GM23338 (cell line): ENCODE results near the gene TM2D1. TPM values are rescaled to one million over a fixed set of nuclear protein-coding genes. Genes with fewer than 3 reads are reported as not detected.

Experiments used
- ATAC-seq: fragments of 200-7000 bp; cut with Tn5 transposase; 3 replicates; pipeline ENCODE4 v1.9.1; 2020
- DNase-seq: peaks from one replicate; pipeline ENCODE4 v3.0.0-alpha.2; 2015; ENCODE audit warnings: low spot score
- H2AFZ ChIP-seq: fragments of 200-600 bp; sonication (generic); 2 replicates; pipeline ENCODE4 v1.8.0; 2016; ENCODE audit warnings: antibody characterized with exemption, mild to moderate bottlenecking, moderate library complexity
- H3F3A ChIP-seq: fragments of 200-600 bp; sonication (generic); replicated peaks from 2 replicates; pipeline ENCODE4 v1.8.0; 2017; ENCODE audit warnings: antibody characterized with exemption, mixed run types, low read depth
- H3K27ac ChIP-seq: fragments of 200-600 bp; sonication (generic); 2 replicates; pipeline ENCODE4 v1.6.1; 2016; ENCODE audit warnings: low read depth
- H3K27me3 ChIP-seq: fragments of 200-600 bp; sonication (generic); 2 replicates; pipeline ENCODE4 v1.8.0; 2016; ENCODE audit warnings: mild to moderate bottlenecking, mixed run types, moderate library complexity; ENCODE audit not compliant: insufficient read depth
- H3K36me3 ChIP-seq: fragments of 200-600 bp; sonication (generic); 2 replicates; pipeline ENCODE4 v1.8.0; 2016; ENCODE audit warnings: mild to moderate bottlenecking; ENCODE audit not compliant: insufficient read depth
- H3K4me1 ChIP-seq: fragments of 200-600 bp; sonication (generic); 2 replicates; pipeline ENCODE4 v1.8.0; 2016; ENCODE audit warnings: mild to moderate bottlenecking, moderate library complexity; ENCODE audit not compliant: insufficient read depth
- H3K4me2 ChIP-seq: fragments of 200-600 bp; sonication (generic); 2 replicates; pipeline ENCODE4 v1.7.1; 2017; ENCODE audit warnings: mixed run types
- H3K4me3 ChIP-seq: fragments of 200-600 bp; sonication (generic); 2 replicates; pipeline ENCODE4 v1.6.1; 2016; ENCODE audit warnings: mixed run types
- H3K79me2 ChIP-seq: fragments of 200-600 bp; sonication (generic); replicated peaks from 2 replicates; pipeline ENCODE4 v1.8.0; 2017; ENCODE audit warnings: mild to moderate bottlenecking; ENCODE audit not compliant: insufficient read depth
- H3K9me2 ChIP-seq: fragments of 200-600 bp; sonication (generic); 2 replicates; pipeline ENCODE4 v1.8.0; 2017; ENCODE audit not compliant: insufficient read depth
- H4K20me1 ChIP-seq: fragments of 200-600 bp; sonication (generic); replicated peaks from 2 replicates; pipeline ENCODE4 v1.8.0; 2017; ENCODE audit warnings: mild to moderate bottlenecking; ENCODE audit not compliant: insufficient read depth
- H3K27ac Mint-ChIP-seq: 2 replicates; pipeline ENCODE4 v1.8.0; 2020; ENCODE audit warnings: inconsistent platforms, mild to moderate bottlenecking, moderate library complexity, mixed read lengths
- H3K27me3 Mint-ChIP-seq: 3 replicates; pipeline ENCODE4 v1.8.0; 2022; ENCODE audit warnings: low read depth, mild to moderate bottlenecking, moderate library complexity, mixed read lengths, inconsistent platforms; ENCODE audit not compliant: insufficient read depth, poor library complexity
- H3K36me3 Mint-ChIP-seq: 3 replicates; pipeline ENCODE4 v1.8.0; 2021; ENCODE audit warnings: low read depth, mild to moderate bottlenecking, inconsistent platforms, moderate library complexity, mixed read lengths
- H3K4me1 Mint-ChIP-seq: 3 replicates; pipeline ENCODE4 v1.8.0; 2020; ENCODE audit warnings: mild to moderate bottlenecking, inconsistent platforms, mixed read lengths
- H3K4me3 Mint-ChIP-seq: 3 replicates; pipeline ENCODE4 v1.8.0; 2021; ENCODE audit warnings: moderate library complexity, mild to moderate bottlenecking, inconsistent platforms, mixed read lengths
- H3K9me3 Mint-ChIP-seq: 3 replicates; pipeline ENCODE4 v1.8.0; 2020; ENCODE audit warnings: moderate library complexity, mild to moderate bottlenecking, inconsistent platforms, mixed read lengths
- CREB1 ChIP-seq: fragments of 250-450 bp; sonication (Bioruptor Pico); IDR thresholded peaks from 2 replicates; pipeline ENCODE4 v1.5.0; 2020; ENCODE audit warnings: low read depth, mild to moderate bottlenecking, moderate library complexity
- ETS1 ChIP-seq: IDR thresholded peaks from 2 replicates; pipeline ENCODE4 v1.6.1; 2016; ENCODE audit warnings: antibody characterized with exemption
- EZH2 ChIP-seq: fragments of 200-600 bp; sonication (generic); IDR thresholded peaks from one replicate; pipeline ENCODE4 v1.8.0; 2017; ENCODE audit warnings: antibody characterized with exemption, mild to moderate bottlenecking, low read depth; ENCODE audit not compliant: unreplicated experiment
- EZH2phosphoT487 ChIP-seq: fragments of 200-600 bp; sonication (generic); IDR thresholded peaks from one replicate; pipeline ENCODE4 v1.8.1; 2018; ENCODE audit warnings: antibody characterized with exemption; ENCODE audit not compliant: unreplicated experiment
- JUNB ChIP-seq: IDR thresholded peaks from one replicate; pipeline ENCODE4 v1.6.1; 2016; ENCODE audit warnings: antibody characterized with exemption; ENCODE audit not compliant: unreplicated experiment
- NANOG ChIP-seq: IDR thresholded peaks from 2 replicates; pipeline ENCODE4 v1.6.1; 2016; ENCODE audit warnings: antibody characterized with exemption, borderline replicate concordance
- POLR2AphosphoS5 ChIP-seq: IDR thresholded peaks from 2 replicates; pipeline ENCODE4 v1.6.1; 2016; ENCODE audit warnings: antibody characterized with exemption, low read depth
- REST ChIP-seq: IDR thresholded peaks from one replicate; pipeline ENCODE4 v1.6.1; 2018; ENCODE audit warnings: antibody characterized with exemption; ENCODE audit not compliant: unreplicated experiment
- STAT1 ChIP-seq: IDR thresholded peaks from one replicate; pipeline ENCODE4 v1.6.1; 2016; ENCODE audit warnings: antibody characterized with exemption; ENCODE audit not compliant: unreplicated experiment
- ZNF114 ChIP-seq: fragments of 250-450 bp; sonication (Bioruptor Pico); IDR thresholded peaks from 2 replicates; pipeline ENCODE4 v1.5.0; 2020; ENCODE audit warnings: mild to moderate bottlenecking, moderate library complexity
- ZNF331 ChIP-seq: fragments of 250-450 bp; sonication (Bioruptor Pico); IDR thresholded peaks from 2 replicates; pipeline ENCODE4 v1.5.0; 2020; ENCODE audit warnings: low read depth, mild to moderate bottlenecking, moderate library complexity
- polyA plus RNA-seq: library from polyadenylated mRNA; unstranded; fragments of >200 nt; fragmentation: Nextera tagmentation; extraction: Ambion mirVana; gene quantifications from 2 replicates; pipeline ENCODE4 v1.2.1, GENCODE V29; 2016
- total RNA-seq: library from RNA; depleted of rRNA; stranded (reverse); fragments of >200 nt; shearing (Covaris generic); gene quantifications from 2 replicates; pipeline ENCODE4 v1.2.3, GENCODE V29; 2014
- TF ChIP-seq, protein P1 (sequence below), 2 experiments: fragments of 200-600 bp in 1 of 2; sonication (generic) in 1 of 2; conservative IDR thresholded peaks; 2 replicates each; pipeline versions ENCODE4 v1.5.1 to v1.6.1; 2016 to 2017; ENCODE audit warnings: antibody characterized with exemption in 2 of 2, low read depth in 2 of 2, mild to moderate bottlenecking in 2 of 2, moderate library complexity in 1 of 2

The TM2D1 gene
- total and polyA plus RNA-seq, 2 experiments from 2014 or later, result 46.7 to 47.5 TPM

- TF ChIP-seq REST, result no peak
- no peak for TF ChIP-seq ZNF331 (CRISPR knock-in tag)
Observed at GRCh38 chr1:61709908-61710289, 15.0 kb downstream of the TM2D1 start (continued).

- Histone ChIP-seq H3K4me2 (no peak overlapping the region), H3K27me3 (no peaks in the 10 kb centered on the region), H3F3A (no peaks in the 10 kb centered on the region), H3K9me2 (no peaks in the 10 kb centered on the region), H3K4me1 (no peaks in the 10 kb centered on the region), H3K79me2 (peaks cover 6% of the 10 kb centered on the region; the same call in 1 of the 2 replicates), H2AFZ (no peak overlapping the region), H4K20me1 (peaks cover 5% of the 10 kb centered on the region; the same call in 1 of the 2 replicates), H3K4me3 (no peak overlapping the region), H3K27ac (no peak overlapping the region), H3K36me3 (peaks cover 6% of the 10 kb centered on the region)
- Mint-ChIP-seq H3K27me3 (no peaks in the 10 kb centered on the region), H3K36me3 (peaks cover 8% of the 10 kb centered on the region; the same call in 2 of the 3 replicates), H3K27ac (no peak overlapping the region), H3K9me3 (no peaks in the 10 kb centered on the region), H3K4me3 (no peak overlapping the region), H3K4me1 (no peaks in the 10 kb centered on the region)
- DNase-seq (no peak), ATAC-seq (no peak)
- TF ChIP-seq STAT1 (no peak), ZNF114 (CRISPR knock-in tag) (no peak), NANOG (no peak), ETS1 (no peak), POLR2AphosphoS5 (no peak), REST (no peak), CREB1 (CRISPR knock-in tag) (no peak), JUNB (no peak), EZH2 (no peak), EZH2phosphoT487 (no peak), ZNF331 (CRISPR knock-in tag) (no peak)
- TF ChIP-seq, protein P1, sequence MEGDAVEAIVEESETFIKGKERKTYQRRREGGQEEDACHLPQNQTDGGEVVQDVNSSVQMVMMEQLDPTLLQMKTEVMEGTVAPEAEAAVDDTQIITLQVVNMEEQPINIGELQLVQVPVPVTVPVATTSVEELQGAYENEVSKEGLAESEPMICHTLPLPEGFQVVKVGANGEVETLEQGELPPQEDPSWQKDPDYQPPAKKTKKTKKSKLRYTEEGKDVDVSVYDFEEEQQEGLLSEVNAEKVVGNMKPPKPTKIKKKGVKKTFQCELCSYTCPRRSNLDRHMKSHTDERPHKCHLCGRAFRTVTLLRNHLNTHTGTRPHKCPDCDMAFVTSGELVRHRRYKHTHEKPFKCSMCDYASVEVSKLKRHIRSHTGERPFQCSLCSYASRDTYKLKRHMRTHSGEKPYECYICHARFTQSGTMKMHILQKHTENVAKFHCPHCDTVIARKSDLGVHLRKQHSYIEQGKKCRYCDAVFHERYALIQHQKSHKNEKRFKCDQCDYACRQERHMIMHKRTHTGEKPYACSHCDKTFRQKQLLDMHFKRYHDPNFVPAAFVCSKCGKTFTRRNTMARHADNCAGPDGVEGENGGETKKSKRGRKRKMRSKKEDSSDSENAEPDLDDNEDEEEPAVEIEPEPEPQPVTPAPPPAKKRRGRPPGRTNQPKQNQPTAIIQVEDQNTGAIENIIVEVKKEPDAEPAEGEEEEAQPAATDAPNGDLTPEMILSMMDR (conservative IDR thresholded peaks at IDR 0.05; ENCODE audit: low read depth in 2 of 2), result no peak
Observed at GRCh38 chr1:61708953-61709907, 15.7 kb downstream of the TM2D1 start.
